ENCODE measurements around the gene ZNF385B.

The ZNF385B gene

DNA sequence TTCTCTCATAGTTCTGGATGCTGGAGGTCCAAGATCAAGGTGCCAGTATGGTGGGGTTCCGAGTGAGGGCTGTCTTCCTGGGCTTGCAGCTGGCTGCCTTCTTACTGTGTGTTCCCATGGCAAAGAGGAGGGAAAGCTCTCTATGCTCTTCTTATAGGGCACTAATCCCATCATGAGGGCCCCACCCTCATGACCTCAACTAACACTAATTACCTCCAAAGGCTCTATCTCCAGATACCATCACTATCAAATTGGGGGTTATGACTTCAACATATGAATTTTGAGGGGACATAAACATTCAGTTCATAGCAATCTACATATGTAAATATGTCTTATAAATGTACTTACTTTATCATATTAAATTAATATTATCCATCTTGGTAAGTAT, 322.3 kb downstream of the ZNF385B start:
- no peak for DNase-seq

- no peak for DNase-seq
These were observed 322.8 kb downstream of the ZNF385B start for GRCh38 chr2:179538406-179539123.

DNA sequence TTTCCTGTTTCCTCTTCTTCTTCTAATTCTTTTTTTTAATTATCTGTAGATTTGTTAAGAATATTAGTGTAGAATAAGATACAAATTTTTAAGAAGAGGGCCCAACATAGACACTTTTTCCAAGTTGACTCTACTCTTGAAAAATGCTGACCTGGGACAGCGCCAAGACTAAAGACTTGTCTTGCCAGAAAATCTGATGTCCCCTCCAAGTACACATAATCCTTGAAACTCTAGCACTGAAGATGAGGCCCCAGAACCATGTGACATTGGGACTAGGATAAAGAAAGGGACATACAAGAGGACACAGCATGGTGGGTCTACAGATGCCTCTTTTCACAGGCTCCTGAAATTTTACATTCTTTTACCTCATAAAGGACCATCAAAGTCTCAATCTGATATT, 325.2 kb downstream of the ZNF385B start:
- no peak for DNase-seq

GRCh38 chr2:179533875-179534274, 327.5 kb downstream of the ZNF385B start:
- no peak for DNase-seq

DNA sequence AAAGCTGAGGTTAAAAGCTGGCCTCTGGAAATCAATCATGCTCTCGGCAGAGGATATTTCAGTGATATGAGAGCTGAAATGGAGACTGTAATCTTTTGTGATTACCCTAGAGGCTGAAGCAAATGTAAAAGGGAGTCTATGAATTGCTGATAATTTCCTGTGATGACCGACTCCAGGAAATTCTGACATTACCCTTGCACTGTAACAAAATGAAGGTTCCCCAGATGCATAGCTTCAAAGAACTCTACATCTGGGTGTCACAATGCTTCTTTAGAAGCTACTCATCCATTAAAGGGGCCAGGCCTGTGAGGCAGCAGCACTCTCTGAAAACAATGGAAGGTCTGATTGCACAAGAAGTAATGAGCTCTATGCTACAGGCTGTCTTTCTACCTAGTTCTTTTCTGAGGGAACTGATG, 328.5 kb downstream of the ZNF385B start:
- DNase-seq = no peak

- no peak for DNase-seq
These were observed 332.8 kb downstream of the ZNF385B start for GRCh38 chr2:179528576-179529069.

- DNase-seq = no peak
These were observed 336.1 kb downstream of the ZNF385B start for GRCh38 chr2:179525340-179525739.

GRCh38 chr2:179524809-179525339, 336.5 kb downstream of the ZNF385B start:
- no peak for DNase-seq

DNA sequence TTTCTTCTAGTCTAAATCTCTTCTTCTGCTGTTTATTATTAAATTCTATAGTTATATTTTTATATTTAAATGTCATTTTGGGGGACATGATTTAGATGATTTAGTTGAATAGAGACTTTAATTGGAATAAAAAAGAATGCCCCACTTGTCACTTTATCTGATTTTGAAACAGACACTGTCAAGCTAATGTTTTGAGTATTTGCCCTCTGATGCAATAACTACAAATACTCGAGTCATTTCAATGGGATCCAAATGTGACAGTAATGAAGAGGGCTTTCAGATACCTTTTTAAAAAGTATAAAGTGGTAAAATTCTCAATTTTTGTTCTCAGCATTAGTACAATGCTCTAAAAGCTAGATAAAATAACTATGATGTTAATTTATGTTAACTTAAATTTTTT, 339.5 kb downstream of the ZNF385B start:
- DNase-seq = no peak

DNA sequence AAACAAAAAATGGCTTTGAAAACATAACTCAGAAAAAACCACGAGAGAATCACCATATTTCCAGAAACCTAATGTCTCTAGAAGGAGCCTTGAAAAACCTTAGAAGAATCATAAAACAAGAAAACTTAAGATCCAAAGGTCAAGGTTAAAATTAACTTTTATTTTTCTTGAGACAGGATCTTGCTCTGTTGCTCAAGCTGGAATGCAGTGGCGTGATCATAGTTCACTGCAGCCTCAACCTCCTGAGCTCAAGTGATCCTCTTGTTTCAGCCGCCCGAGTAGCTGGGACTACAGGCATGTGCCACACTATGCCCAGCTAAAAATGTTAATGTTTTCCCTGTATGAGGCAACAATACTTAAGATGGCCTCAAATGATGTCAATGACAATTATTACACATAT, 342.6 kb downstream of the ZNF385B start:
- no peak for DNase-seq

- DNase-seq = no peak
These were observed 348.2 kb downstream of the ZNF385B start for GRCh38 chr2:179513181-179513580.

DNA sequence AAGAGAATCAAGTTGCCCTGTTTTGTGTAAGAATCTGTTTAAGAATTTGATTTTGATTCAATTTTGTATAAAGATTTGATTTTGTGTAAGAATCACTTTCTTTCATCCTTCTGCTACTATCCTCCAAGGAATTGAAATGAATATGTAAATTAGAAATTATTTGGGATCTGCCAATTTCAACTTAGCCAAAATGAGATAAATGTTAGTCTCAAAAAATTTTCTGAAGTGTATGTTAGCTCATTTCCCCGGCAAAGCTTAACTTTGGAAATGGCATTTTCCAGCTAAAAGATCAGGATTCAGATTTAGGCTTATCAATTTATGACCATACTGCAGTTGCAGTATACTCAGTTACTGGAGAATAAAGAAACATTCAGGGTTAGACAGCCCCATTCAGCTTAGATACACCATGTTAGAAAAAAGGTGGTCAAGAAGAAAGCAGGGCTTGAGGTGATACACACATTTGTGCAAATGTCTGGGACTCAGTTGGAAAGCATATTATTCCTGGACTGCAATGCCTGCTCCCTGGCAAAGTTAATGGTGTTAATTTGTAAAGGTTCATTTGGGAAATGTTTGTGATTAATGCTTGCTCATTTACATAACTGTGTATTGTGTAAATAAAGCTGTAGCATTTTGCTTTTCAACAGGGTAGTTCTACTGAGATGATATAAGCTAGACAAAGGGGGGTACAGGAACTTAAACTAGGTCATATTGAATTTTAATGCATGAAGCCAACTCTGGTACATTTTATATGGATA, 349.0 kb downstream of the ZNF385B start:
- DNase-seq = no peak

DNA sequence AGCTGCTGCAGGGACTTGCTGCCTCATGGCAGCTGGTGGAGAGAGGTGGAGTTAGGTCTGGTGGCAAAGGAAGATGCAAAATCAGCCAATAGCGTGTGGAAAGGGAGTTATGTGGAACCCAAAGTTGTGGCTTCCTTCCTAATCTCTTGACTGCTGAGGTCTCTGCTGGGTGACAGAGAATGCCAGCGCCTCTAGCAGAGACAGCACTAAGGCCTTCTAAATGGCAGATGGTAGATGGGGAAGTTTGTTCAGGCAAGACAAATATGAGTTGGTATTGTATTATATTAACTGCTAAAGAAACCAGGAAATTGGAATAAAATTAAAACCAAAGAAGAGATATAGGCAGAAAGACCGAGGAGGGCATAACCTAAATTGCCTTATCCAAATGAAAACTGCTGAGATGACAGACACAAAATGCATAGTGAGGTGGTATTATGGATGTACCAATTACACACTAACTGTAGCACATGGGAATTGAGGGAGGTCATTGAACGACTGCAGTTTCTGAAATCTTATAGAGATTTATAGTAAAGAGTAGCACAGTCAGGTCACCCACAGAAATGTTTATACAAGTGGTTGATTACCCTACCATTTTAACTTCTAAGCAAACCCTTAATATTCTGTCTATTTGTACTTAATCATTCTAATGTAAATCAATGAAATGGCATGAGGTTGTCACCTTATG, 350.2 kb downstream of the ZNF385B start:
- DNase-seq = no peak

DNA sequence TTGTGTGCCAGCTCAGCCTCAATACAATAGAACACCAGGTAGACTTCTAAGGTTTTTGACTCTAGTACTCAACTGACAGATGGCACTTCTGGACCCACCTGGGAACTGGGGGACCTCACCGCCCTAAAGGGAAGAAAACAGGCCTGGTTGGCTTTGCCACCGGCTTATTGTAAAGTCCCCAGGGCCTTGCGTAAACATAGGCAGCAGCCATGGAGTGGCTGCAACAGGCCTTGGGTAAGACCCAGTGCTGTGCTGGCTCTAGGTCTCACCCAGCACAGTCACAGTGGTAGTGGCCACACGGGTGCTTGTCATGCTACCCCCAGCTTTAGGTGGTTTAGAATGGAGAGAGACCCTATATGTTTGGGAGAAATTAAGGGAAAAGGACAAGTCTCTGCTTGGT, 366.1 kb downstream of the ZNF385B start:
- DNase-seq = no peak

- DNase-seq = no peak
These were observed 372.8 kb downstream of the ZNF385B start for GRCh38 chr2:179488563-179488962.

DNA sequence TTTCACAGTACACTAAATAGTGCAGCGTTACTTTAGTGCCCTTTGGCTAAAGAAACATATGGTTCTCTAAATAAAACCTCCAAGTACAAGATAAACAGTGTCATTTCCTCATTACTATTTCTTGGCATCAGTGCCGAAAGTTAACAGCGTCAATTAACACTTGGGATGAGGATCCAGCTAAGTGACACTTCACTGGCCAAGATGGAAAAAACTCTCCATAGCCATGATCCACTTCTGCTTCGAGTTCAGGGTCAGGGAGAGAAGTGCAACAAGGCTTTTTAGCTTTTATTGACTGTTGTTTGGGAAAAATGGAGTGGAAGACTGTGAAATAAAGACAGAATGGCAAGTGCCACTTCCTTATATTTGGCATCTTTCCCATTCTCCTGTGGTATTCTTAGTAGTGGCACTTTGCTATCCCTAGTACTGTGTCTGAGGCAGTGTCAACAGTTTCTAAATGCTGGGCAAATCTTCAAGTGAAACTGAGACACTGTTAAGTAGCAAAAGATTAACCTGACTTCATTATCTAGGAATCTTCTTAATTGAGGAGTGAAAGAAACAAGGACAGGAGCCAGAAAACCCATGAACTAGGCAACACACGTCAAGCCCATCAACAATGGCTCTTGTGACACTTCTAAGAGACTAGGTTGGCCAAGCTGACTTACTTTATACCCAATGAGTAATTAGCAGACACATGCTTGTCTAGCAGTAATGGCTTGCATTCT, 374.2 kb downstream of the ZNF385B start:
- no peak for DNase-seq

DNA sequence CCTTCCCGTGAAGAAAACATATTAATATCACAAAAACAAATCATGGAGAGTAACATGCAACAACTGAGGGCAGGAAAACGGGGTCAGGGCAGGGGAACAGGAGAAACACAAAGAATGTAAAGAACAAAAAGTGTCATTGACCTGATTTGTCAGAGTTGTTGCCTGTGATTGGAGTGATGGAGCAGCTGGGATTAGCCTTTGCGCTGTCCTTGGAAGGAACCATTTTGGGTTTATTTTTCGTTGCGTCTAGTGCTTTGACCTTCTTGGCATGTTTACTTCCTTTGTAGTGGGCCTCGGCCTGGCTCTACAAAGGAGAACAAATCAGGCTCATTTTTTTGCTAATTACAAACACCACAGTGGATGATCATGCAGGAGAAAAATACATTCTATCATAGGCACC, 378.3 kb downstream of the ZNF385B start:
- DNase-seq = no peak

GRCh38 chr2:179479947-179480346, 381.5 kb downstream of the ZNF385B start:
- no peak for DNase-seq

DNA sequence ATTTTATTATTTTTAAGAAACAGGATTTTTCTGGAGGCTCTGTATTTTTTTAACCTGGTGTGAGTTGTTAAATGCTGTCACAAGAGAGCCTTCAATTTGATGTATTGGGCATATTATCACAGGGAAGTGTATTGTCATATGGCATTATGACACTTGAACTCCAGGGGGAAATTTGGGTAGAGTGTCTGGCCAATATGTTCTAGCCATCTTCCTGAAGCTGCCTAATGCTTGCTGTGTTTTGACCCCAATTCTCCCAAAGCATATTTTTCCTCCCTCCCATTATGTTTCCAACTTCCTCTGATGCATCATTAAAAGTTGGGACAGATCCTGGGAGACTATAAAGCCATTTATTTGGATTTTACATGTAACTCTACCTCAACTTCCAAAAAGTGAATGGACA, 382.6 kb downstream of the ZNF385B start:
- peak in 1 of 2 experiments; percentile 21 for DNase-seq

- DNase-seq = no peak
These were observed 390.4 kb downstream of the ZNF385B start for GRCh38 chr2:179470992-179471391.

DNA sequence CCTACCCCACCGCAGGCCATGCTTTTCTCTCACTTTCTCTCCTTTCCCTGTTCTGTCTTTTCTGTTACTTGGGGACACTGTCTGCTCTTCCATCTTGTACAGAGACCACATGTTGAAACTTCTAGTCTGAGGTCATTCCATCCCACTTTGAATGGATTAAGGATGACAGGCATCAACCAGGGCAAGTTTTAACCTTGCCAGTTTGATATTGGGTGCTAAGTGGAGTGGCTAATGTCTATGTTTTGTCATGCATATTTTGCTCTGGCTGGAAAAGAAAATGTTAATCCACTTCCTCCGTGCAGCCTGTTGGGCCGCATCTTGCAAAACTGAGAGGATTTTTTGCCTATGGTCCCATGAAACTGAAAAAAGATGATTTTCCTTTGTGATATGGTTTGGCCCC, 391.3 kb downstream of the ZNF385B start:
- DNase-seq = no peak

DNA sequence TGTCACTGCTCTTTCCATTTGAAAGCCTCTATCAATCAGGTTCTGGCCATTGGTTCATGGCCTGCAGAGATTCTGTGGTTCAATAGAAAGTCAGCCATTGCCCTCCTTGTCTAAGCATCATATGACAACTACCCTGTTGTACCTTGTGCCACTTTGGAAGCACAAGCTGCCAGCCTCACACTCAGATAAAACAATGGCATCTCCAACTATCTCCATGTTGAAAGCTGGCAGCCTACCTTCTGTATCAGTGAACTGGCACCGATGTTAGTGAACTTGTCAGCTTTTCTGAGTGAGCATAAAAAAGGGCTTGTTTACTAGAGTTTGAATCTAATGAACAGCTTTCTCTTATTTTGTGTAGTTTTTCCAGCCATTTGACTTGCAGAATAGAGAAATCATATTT, 393.5 kb downstream of the ZNF385B start:
- no peak for DNase-seq

DNA sequence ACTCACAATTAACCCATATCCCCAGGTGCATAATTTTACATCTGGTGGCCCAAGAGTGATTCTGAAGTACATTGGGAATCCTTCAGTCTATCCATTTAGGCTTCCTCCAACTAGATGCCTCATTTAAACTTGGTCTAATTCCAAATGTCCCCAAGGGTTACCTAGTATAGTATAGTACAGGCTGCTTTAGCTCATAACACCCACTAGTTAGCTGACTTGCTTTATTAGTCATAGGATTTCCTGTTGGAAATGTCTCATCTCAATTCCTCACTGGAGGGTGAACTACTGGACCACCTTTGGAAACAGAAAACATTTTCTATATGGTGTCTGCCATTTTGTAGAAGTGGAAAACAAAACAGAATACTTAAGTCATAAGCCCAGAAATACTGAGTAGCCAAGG, 394.3 kb downstream of the ZNF385B start:
- no peak for DNase-seq

Data from cerebellar nuclear complex (tissue), 1 donor.